Measurements from ENCODE around the gene NUF2.
"Not testable (repeated sequence)": the region's sequence is repeated elsewhere in the genome, so short reads cannot be mapped to it uniquely, and the experiment has no call there.

The NUF2 gene

DNA sequence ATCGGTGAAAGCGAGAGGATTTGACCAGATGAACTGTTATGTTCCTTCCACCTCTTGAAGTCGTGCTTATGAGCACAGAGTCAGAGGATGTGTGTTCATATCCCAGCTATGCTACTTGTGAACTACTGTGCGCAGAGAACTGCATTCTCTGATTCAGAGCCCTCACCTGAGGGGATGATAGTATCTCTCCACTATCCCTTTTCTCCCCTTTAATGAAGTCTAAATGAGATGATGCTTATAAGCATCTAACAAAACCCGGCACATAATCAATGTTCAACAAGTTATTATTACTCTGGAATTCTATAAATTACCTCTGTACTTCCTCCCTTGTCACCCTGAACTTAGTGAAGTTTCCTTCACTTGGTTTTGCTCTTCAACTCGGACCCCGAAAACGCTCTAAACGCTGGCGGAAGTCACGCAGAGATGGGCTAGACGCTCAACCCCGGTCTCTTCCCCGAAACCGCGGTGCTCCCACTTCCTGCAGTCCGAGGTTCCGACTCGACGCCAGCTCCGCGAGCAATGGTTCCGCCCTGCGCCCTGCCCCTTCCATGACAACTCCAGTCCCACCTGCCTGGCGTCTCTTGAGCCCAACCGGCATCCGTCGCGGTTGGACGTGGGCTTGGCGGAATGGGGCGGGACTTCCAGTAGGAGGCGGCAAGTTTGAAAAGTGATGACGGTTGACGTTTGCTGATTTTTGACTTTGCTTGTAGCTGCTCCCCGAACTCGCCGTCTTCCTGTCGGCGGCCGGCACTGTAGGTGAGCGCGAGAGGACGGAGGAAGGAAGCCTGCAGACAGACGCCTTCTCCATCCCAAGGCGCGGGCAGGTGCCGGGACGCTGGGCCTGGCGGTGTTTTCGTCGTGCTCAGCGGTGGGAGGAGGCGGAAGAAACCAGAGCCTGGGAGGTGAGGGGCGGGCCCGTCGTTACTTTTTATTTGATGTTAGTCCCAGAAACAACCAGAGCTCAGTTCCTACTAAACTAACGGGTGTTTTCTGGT is at the start of gene NUF2:
NUF2 (plus strand) TSS at position 644 of the 995 bp plus-strand sequence. CDS start 4,098 bp downstream, outside the sequence.
- DNase-seq = peak; percentile 93 to 99 (median 97)
- intact Hi-C loops (cut with DNase I) = no loop called here

DNA sequence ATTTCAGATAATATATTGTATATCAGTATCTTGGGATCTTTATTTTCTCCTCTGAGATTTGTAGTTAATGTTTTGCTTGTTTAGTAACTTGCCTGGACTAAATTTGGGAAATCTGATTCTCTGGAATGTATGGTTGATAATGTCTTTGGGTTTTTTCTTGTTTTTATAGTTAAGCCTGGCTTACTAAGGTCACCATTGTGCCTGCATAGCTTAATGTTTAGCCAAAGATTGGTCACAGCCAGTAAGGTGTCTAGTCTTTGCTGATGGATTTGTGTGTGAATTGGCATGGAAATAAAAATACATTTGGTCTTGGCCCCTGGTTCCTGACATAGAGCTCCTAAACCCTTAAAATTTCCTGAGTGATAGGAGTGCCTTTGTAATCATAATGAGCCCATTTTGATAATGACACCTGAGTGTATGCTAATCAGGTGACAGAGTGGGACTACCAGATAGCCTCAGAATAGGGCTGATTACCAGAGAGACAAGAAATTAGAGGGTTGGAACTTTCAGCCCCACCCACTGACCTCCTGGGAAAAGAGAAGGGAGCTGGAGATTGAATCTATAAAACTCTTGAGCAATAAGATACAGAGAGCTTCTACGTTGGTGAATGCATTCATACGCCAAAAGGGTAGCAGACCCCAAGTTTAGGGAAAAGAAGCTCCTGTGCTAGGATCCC is 47.9 kb upstream of the NUF2 start:
- intact Hi-C loops (cut with DNase I) = no loop called here
- no peak for DNase-seq

GRCh38 chr1:163275222-163275621 is 46.5 kb upstream of the NUF2 start:
- intact Hi-C loops (cut with DNase I) = no loop called here
- no peak for DNase-seq

GRCh38 chr1:163278602-163279001 is 43.2 kb upstream of the NUF2 start:
- intact Hi-C loops (cut with DNase I) = no loop called here
- no peak for DNase-seq

DNA sequence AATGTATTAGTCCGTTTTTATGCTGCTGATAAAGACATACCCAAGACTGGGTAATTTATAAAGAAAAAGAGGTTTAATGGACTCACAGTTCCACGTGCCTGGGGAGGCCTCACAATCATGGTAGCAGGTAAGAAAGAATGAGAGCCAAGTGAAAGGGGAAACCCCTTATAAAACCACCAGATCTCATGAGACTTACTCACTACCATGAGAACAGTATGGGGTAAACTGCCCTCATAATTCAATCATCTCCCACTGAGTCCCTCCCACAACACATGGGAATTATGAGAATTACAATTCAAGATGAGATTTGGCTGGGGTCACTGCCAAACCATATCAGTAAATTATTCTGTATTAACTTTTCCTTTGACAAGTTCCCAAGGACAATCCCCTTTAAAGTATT is 36.9 kb upstream of the NUF2 start:
- intact Hi-C loops (cut with DNase I) = not testable (repeated sequence)

DNA sequence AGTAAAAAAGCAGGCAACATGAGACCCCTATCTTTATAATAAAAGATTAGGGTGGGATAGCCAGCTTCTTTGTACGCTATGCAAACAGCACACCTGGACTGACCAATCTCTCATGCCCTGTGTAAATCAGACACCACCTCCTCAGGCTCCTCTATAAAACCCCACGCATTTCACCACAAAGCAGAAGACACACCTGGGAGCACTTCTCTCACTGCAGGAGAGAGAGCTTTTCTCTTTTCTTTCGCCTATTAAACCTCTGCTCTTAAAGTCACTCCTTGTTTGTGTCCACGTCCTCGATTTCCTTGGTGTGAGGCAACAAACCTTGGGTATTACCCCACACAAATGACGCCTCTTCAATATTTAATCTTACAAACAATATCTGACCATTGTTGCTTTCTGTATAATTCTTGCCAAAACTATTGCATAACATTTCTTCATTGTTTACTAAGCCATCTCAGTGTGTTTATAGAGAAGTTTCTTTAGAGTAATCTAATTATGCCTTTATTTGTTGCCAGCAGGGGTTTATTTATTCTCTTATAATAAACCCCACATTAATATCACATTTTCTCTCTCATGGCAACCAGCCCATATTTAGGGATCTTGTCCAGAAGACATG is 31.6 kb upstream of the NUF2 start:
- intact Hi-C loops (cut with DNase I) = no loop called here
- DNase-seq = no peak

More for the DNA sequence above, 36.9 kb upstream of the NUF2 start:
- DNase-seq = not testable (repeated sequence)

GRCh38 chr1:163291461-163291860 is 30.3 kb upstream of the NUF2 start:
- intact Hi-C loops (cut with DNase I) = no loop called here

GRCh38 chr1:163292153-163292552 is 29.6 kb upstream of the NUF2 start:
- intact Hi-C loops (cut with DNase I); DNase-seq: not testable (repeated sequence)

More at GRCh38 chr1:163291461-163291860, 30.3 kb upstream of the NUF2 start:
- no peak for DNase-seq

DNA sequence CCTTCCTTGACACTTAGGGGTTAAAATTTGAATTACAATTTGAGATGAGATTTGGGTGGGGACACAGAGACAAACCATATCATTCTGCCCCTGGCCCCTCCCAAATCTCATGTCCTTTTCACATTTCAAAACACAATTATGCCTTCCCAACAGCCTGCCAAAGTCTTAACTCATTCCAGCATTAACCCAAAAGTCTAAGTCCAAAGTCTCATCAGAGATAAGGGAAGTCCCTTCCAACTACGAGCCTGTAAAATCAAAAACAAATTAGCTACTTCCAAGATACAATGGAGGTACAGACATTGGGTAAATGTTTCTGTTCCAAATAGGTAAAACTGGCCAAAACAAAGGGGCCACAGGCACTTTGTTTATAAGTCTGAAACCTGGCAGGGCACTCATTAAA is 28.3 kb upstream of the NUF2 start:
- intact Hi-C loops (cut with DNase I); DNase-seq: not testable (repeated sequence)

GRCh38 chr1:163295949-163296348 is 25.8 kb upstream of the NUF2 start:
- intact Hi-C loops (cut with DNase I) = no loop called here

DNA sequence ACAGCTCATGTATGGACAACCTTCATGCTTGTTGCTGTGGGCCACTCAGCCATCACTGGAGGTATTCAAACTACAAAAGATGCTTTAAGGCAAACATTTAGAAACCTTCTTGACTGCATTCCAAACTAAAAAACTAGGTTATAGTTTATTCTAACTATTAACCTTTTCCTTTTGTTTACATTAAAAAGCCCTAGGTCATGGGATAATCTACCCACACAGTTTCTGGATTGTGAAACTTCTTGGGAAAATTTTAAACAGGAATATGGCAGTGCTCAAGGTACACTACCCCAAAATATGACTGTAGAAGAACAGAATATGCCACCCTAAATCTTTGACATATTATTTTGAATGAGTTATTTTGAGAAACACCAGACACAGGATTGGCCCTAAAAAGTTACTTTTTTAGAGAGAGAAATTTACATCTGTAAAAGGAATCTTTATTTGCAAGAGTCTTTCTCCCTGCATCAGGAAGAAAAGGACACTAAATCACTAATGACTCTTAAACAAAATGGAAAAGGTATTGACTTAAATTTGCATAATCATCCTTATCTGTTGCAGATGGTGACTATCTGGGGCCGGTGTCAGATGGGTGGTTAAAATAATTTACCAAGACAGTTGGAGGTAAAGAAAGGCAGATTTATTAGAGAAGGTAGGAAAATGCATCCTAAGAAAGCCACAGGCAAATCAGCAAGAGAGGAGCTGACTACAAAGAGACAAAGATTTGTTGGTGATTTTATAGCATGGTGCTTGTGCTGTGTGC is 25.1 kb upstream of the NUF2 start:
- intact Hi-C loops (cut with DNase I) = no loop called here
- no peak for DNase-seq

More at GRCh38 chr1:163295949-163296348, 25.8 kb upstream of the NUF2 start:
- DNase-seq = no peak

DNA sequence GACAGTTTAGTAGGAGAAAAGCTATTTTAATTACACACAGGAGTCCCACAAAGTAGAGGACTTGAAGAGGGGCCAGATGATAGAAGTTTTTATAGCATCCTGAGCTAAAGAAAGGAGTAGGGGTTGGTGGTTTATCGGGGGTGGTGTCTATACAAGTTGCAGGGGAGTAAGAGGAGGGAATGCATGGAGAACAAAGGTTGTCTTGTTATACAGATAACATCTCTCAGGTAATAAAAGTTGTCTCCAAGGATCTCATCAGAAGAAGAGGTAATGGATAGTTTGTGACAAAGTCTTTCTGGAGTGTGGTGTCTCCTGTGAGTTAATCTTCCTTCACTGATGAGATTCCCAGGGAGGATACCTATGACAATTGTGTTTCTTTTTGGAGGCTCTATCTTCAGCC is 23.4 kb upstream of the NUF2 start:
- intact Hi-C loops (cut with DNase I) = no loop called here
- no peak for DNase-seq

DNA sequence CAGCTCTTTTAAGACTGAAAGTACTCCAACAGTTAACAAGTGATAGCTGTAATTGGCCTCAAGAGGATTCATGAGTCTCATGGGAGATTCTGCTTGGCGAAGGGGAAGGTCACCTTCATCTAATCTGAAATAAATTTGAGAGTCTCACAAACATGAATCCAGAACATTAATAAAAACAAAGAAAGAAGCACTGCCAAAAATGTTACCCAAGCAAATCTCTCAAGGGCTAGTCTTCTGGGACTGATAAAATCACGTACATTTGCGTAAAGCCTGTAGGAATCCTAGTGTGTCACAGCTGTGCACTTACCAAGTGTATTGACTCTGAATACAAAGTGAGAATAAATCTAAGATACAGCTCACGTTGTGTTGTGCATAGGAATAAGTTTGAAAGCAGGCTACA is 21.2 kb upstream of the NUF2 start:
- DNase-seq = no peak
- intact Hi-C loops (cut with DNase I) = no loop called here

DNA sequence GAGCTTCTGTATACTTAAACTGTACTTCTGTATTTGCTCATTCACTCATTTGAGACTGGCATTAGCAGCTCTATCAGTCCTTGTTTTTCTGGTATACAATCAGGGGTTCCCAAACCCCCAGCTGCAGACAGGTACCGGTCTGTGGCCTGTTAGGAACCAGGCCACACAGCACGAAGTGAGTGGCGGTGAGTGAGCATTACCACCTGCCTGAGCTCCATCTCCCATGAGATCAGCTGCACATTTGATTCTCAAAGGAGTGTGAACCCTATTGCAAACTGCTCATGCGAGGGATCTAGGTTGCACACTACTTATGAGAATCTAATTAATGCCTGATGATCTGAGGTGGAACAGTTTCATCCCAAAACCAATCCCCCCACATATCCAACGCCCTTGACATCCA is 18.2 kb upstream of the NUF2 start:
- no peak for DNase-seq
- intact Hi-C loops (cut with DNase I) = no loop called here

DNA sequence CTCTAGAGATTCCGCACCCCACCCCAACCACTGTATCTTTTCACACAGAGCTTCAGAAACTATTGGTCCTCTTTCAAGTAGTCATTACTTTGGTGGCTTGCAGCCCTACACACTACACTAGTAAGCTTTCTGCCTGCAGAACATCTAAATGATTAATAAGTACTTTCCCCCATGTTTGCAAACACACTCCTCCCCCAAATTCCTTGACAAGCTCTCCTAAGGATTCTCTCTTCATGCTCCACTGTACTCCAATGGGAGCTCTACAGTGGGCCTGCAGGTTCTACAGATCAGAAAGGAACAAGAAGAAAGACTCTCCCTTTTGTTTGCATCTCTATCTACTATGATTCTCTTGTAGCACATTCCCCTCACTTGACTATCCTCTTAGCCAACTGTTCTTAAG is 16.3 kb upstream of the NUF2 start:
- DNase-seq = no peak
- intact Hi-C loops (cut with DNase I) = no loop called here

GRCh38 chr1:163307479-163308171 is 14.1 kb upstream of the NUF2 start:
- intact Hi-C loops (cut with DNase I) = no loop called here
- DNase-seq = no peak

- DNase-seq = no peak
- intact Hi-C loops (cut with DNase I) = no loop called here
Observed at GRCh38 chr1:163308811-163309210, 12.9 kb upstream of the NUF2 start.

DNA sequence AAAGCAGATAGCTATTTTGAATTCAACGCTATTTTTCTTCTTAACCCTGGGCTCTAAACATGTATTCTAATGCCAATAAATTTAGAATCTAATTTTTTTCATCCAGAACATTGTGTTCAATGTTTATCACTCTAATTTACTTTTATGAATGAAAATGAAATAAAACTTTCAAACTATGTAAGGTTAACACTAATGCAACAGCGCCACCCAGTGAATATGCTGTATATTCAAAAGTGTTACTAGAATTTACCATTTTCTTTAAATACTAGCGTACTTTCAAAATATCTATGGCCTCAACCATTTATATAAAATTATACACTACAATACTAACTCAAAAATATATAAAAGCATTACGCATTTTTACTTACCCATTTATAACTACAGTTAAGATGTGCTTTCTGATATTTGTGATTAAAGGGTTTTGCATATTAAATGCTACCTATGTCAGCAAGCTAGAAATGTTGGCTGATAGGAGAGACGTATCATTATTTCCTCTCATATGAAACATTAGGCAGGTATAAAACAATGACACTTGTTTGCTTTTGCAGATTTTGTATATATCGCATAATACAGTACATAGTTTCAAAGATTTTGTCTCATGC is 5.9 kb upstream of the NUF2 start:
- intact Hi-C loops (cut with DNase I) = loop anchor here (10.0 kb wide), 2 partner anchors 441 to 471 kb away; no protein-coding TSS in a partner anchor
- DNase-seq = peak in 26 of 42 donors; percentile 9 to 75 (median 40)
